ENCODE results near the gene ADARB2. TPM values are rescaled to one million over a fixed set of nuclear protein-coding genes. Genes with fewer than 3 reads are reported as not detected.

ADARB2 gene
- total and polyA plus RNA-seq, 4 experiments from 2014 or later: 13.5 to 14.1 TPM; not detected in 2

DNA sequence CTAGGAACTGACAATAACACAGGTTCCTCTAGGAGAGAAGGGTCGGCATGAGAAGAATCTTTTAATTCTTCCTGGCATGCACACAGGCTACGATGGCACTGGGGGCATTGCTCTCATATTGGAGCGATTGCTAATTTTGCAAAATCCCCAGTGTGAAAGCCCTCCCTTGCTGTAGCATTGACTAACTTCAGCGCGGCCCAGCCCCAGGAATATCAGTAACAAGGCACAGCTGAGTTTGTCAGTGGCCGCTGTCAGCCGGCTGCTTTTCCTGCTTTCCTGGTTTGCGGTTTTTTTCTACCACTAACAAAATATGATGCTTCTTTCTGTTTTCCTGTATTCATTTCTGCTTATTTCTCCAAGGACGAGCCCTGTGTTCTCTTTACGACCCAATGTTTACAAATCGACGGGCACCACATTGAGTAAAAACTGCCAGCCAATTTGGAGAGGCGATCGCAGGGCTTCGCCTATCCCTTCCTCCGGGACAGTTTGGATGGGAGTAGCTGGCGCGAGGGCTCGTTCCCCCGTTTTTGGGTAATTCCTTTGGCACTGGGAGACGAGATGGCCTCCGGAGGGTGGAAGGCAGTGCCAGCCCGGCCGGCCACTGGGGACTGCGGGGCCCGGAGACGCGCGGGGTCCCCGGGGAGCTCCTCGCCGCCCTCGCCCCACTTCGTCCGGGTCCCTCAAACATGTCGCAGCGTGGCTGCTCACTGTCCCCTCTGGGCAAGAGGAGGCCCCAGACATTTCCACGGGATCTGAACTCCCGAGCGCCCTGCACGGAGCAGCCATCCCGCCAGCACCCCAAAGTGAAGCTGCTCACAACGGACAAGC, 967 bp downstream of the ADARB2 start:
- intact Hi-C loops (cut with micrococcal nuclease): no loop called here
- CTCF ChIA-PET (ENCODE audit: partially characterized antibody): interaction anchor here (0.6 kb wide), 1 partner anchor 941 kb away, joined by 3 read pairs; no protein-coding TSS in a partner anchor
- Histone ChIP-seq H3K27ac (ENCODE audit: low read depth, low read length) (no peak overlapping the region), H3K36me3 (ENCODE audit: insufficient read depth, low read length) (no peaks in the 10 kb centered on the region), H3K9me3 (ENCODE audit: control insufficient read depth in 1 of 2, low read length in 2 of 2) (no peaks in the 10 kb centered on the region), H3K4me1 (ENCODE audit: insufficient read depth, low read length) (no peaks in the 10 kb centered on the region), H3K27me3 (ENCODE audit: insufficient read depth, low read length) (peaks cover 16% of the 10 kb centered on the region), H3K4me3 (ENCODE audit: low read length in 2 of 2) (no peak overlapping the region)
- Mint-ChIP-seq H3K27ac (no peak overlapping the region), H3K27me3 (peaks cover 48 to 52% of the 10 kb centered on the region in 2 donors), H3K36me3 (no peaks in the 10 kb centered on the region), H3K4me3 (peak overlapping the region in 3 of 8 donors; percentile 5 to 36 (median 23)), H3K9me3 (peaks cover 0 to 1% (median 0%) of the 10 kb centered on the region in 8 donors), H3K4me1 (peaks cover 0 to 11% (median 10%) of the 10 kb centered on the region in 4 donors)
- POLR2A ChIA-PET (ENCODE audit: partially characterized antibody): no interaction called here
- no peak for DNase-seq

DNA sequence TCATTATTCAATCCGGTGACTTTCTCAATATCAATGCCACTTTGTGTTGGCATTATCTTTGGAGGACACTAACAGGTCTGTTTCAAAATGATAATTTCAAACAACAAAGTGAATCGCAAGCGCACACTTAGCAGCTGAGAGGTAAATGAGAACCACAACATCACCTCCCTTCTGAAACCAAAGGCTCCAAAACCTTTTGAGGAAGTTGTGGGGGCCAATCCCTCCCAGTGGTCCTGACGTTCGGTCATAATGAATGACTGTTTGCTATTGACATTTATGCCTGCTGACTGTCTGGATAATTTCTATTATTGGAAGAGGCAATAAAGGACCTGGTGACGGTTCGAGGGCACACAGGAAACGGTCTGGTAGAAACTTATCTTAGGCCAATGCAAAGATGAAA, 1.8 kb downstream of the ADARB2 start:
- Histone ChIP-seq H3K4me3 (ENCODE audit: low read length in 2 of 2) (no peak overlapping the region), H3K27ac (ENCODE audit: low read depth, low read length) (no peak overlapping the region), H3K36me3 (ENCODE audit: insufficient read depth, low read length) (no peaks in the 10 kb centered on the region), H3K4me1 (ENCODE audit: insufficient read depth, low read length) (no peaks in the 10 kb centered on the region), H3K27me3 (ENCODE audit: insufficient read depth, low read length) (peaks cover 16% of the 10 kb centered on the region), H3K9me3 (ENCODE audit: control insufficient read depth in 1 of 2, low read length in 2 of 2) (no peaks in the 10 kb centered on the region)
- peaks cover 45 to 48% of the 10 kb centered on the region in 2 donors for H3K27me3 Mint-ChIP-seq
- H3K36me3 Mint-ChIP-seq: no peaks in the 10 kb centered on the region
- intact Hi-C loops (cut with micrococcal nuclease): no loop called here
- H3K4me1 Mint-ChIP-seq: peaks cover 0 to 11% (median 10%) of the 10 kb centered on the region in 4 donors
- POLR2A ChIA-PET (ENCODE audit: partially characterized antibody): no interaction called here
- CTCF ChIA-PET (ENCODE audit: partially characterized antibody): no interaction called here
- peak overlapping the region in 2 of 8 donors; percentile 34 to 54 for H3K4me3 Mint-ChIP-seq
- no peak for DNase-seq
- H3K27ac Mint-ChIP-seq: no peak overlapping the region
- H3K9me3 Mint-ChIP-seq: no peaks in the 10 kb centered on the region

- Histone ChIP-seq H3K9me3 (ENCODE audit: control insufficient read depth in 1 of 2, low read length in 2 of 2) (no peaks in the 10 kb centered on the region), H3K4me3 (ENCODE audit: low read length in 2 of 2) (no peak overlapping the region), H3K27me3 (ENCODE audit: insufficient read depth, low read length) (peaks cover 16% of the 10 kb centered on the region), H3K27ac (ENCODE audit: low read depth, low read length) (no peak overlapping the region), H3K36me3 (ENCODE audit: insufficient read depth, low read length) (no peaks in the 10 kb centered on the region), H3K4me1 (ENCODE audit: insufficient read depth, low read length) (no peaks in the 10 kb centered on the region)
- H3K4me1 Mint-ChIP-seq: peaks cover 0 to 11% (median 10%) of the 10 kb centered on the region in 4 donors
- ChIA-PET POLR2A (ENCODE audit: partially characterized antibody) (no interaction called here), CTCF (ENCODE audit: partially characterized antibody) (no interaction called here)
- no peak overlapping the region for H3K27ac Mint-ChIP-seq
- intact Hi-C loops (cut with micrococcal nuclease): no loop called here
- no peak overlapping the region for H3K4me3 Mint-ChIP-seq
- no peak for DNase-seq
- H3K36me3 Mint-ChIP-seq: no peaks in the 10 kb centered on the region
- peaks cover 39 to 40% of the 10 kb centered on the region in 2 donors for H3K27me3 Mint-ChIP-seq
- no peaks in the 10 kb centered on the region for H3K9me3 Mint-ChIP-seq
Measured at GRCh38 chr10:1734288-1734687, 3.0 kb downstream of the ADARB2 start.

DNA sequence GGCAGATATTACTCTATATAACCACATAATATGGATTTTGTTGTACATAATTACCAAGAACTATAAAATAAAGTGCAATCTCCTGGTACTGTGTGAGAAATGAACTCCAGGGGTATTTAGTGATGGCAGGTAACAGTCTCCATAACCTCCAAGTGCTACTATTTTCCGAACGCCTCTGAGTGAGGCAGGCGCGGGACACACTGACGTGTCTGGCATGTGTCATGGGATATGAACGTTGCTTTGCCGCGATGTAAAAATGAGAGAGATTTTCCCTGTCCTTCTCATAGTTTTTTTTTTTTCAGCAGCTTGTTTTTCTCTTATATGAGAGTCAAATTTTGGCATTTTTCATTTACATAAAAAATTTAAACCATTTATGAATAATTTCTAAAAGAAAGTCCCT, 3.6 kb downstream of the ADARB2 start:
- peaks cover 35 to 37% of the 10 kb centered on the region in 2 donors for H3K27me3 Mint-ChIP-seq

GRCh38 chr10:1732564-1732996, 4.7 kb downstream of the ADARB2 start:
- ChIA-PET POLR2A (ENCODE audit: partially characterized antibody) (no interaction called here), CTCF (ENCODE audit: partially characterized antibody) (no interaction called here)
- H3K27me3 Mint-ChIP-seq: peaks cover 29 to 30% of the 10 kb centered on the region in 2 donors
- Histone ChIP-seq H3K9me3 (ENCODE audit: control insufficient read depth in 1 of 2, low read length in 2 of 2) (no peaks in the 10 kb centered on the region), H3K36me3 (ENCODE audit: insufficient read depth, low read length) (no peaks in the 10 kb centered on the region), H3K4me1 (ENCODE audit: insufficient read depth, low read length) (no peaks in the 10 kb centered on the region), H3K4me3 (ENCODE audit: low read length in 2 of 2) (no peak overlapping the region), H3K27ac (ENCODE audit: low read depth, low read length) (no peak overlapping the region), H3K27me3 (ENCODE audit: insufficient read depth, low read length) (peaks cover 11% of the 10 kb centered on the region)
- peaks cover 0 to 9% (median 7%) of the 10 kb centered on the region in 4 donors for H3K4me1 Mint-ChIP-seq
- no peaks in the 10 kb centered on the region for H3K36me3 Mint-ChIP-seq
- no peak overlapping the region for H3K4me3 Mint-ChIP-seq
- DNase-seq: no peak
- H3K9me3 Mint-ChIP-seq: no peaks in the 10 kb centered on the region
- intact Hi-C loops (cut with micrococcal nuclease): no loop called here
- no peak overlapping the region for H3K27ac Mint-ChIP-seq

More for the DNA sequence above, 3.6 kb downstream of the ADARB2 start:
- DNase-seq: no peak
- H3K27ac ChIP-seq (ENCODE audit: low read depth, low read length): no peak overlapping the region
- H3K9me3 ChIP-seq (ENCODE audit: control insufficient read depth in 1 of 2, low read length in 2 of 2): no peaks in the 10 kb centered on the region
- H3K4me3 Mint-ChIP-seq: no peak overlapping the region
- H3K36me3 ChIP-seq (ENCODE audit: insufficient read depth, low read length): no peaks in the 10 kb centered on the region
- H3K27ac Mint-ChIP-seq: no peak overlapping the region
- no peaks in the 10 kb centered on the region for H3K36me3 Mint-ChIP-seq
- H3K4me1 Mint-ChIP-seq: peaks cover 0 to 11% (median 10%) of the 10 kb centered on the region in 4 donors
- H3K4me1 ChIP-seq (ENCODE audit: insufficient read depth, low read length): no peaks in the 10 kb centered on the region
- no peak overlapping the region for H3K4me3 ChIP-seq (ENCODE audit: low read length in 2 of 2)
- CTCF ChIA-PET (ENCODE audit: partially characterized antibody): no interaction called here
- H3K27me3 ChIP-seq (ENCODE audit: insufficient read depth, low read length): peaks cover 16% of the 10 kb centered on the region
- intact Hi-C loops (cut with micrococcal nuclease): no loop called here
- POLR2A ChIA-PET (ENCODE audit: partially characterized antibody): no interaction called here
- H3K9me3 Mint-ChIP-seq: no peaks in the 10 kb centered on the region

DNA sequence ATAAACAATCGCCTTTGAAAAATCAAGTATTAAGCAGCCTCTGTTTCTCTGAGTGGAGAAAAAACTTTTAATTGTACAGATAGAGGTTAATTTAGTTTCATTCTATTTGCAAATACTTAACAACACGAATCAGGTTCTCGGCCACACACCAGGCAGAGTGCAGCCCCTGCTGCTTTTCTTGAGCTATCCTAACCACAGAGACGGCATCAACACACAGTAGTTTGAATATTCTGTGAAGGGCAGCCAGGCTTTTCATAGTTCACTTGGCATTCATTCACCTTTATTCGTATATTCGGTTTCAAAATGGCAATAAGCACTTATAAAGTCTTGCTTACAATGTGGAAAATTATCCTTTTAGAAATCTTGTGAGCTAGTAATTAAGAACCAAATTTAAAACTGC, 5.7 kb downstream of the ADARB2 start:
- intact Hi-C loops (cut with micrococcal nuclease): no loop called here
- no peaks in the 10 kb centered on the region for H3K9me3 Mint-ChIP-seq
- H3K36me3 ChIP-seq (ENCODE audit: insufficient read depth, low read length): no peaks in the 10 kb centered on the region
- POLR2A ChIA-PET (ENCODE audit: partially characterized antibody): no interaction called here
- CTCF ChIA-PET (ENCODE audit: partially characterized antibody): no interaction called here
- H3K27ac ChIP-seq (ENCODE audit: low read depth, low read length): no peak overlapping the region
- no peak overlapping the region for H3K27ac Mint-ChIP-seq
- DNase-seq: no peak
- H3K4me3 Mint-ChIP-seq: no peak overlapping the region
- H3K4me3 ChIP-seq (ENCODE audit: low read length in 2 of 2): no peak overlapping the region
- H3K4me1 ChIP-seq (ENCODE audit: insufficient read depth, low read length): no peaks in the 10 kb centered on the region
- H3K27me3 Mint-ChIP-seq: peaks cover 29 to 30% of the 10 kb centered on the region in 2 donors
- H3K27me3 ChIP-seq (ENCODE audit: insufficient read depth, low read length): peaks cover 7% of the 10 kb centered on the region
- H3K9me3 ChIP-seq (ENCODE audit: control insufficient read depth in 1 of 2, low read length in 2 of 2): no peaks in the 10 kb centered on the region
- no peaks in the 10 kb centered on the region for H3K36me3 Mint-ChIP-seq
- peaks cover 0 to 9% (median 6%) of the 10 kb centered on the region in 4 donors for H3K4me1 Mint-ChIP-seq

DNA sequence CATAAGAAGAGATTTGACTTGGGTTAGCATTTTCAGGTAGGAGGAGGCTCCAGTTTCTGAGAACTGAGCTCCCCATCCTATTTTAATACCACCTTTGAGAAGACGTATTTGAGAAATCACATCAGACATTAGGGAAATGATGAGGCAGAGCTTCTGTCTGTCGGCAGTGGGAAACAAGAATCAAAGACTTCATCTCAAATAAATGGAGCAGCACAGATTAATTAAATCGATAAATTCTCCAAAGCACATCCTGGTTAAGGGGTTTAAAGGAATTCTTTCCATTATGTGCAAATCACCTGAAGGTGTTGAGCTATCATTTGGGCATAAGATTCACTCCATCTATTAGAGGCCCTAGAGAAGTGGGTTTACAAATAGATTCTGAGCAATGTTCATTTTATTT, 7.6 kb downstream of the ADARB2 start:
- Histone ChIP-seq H3K27me3 (ENCODE audit: insufficient read depth, low read length) (peaks cover 4% of the 10 kb centered on the region), H3K27ac (ENCODE audit: low read depth, low read length) (no peak overlapping the region), H3K4me3 (ENCODE audit: low read length in 2 of 2) (no peak overlapping the region), H3K9me3 (ENCODE audit: control insufficient read depth in 1 of 2, low read length in 2 of 2) (no peaks in the 10 kb centered on the region), H3K36me3 (ENCODE audit: insufficient read depth, low read length) (no peaks in the 10 kb centered on the region), H3K4me1 (ENCODE audit: insufficient read depth, low read length) (no peaks in the 10 kb centered on the region)
- no peak for DNase-seq
- intact Hi-C loops (cut with micrococcal nuclease): no loop called here
- Mint-ChIP-seq H3K27ac (no peak overlapping the region), H3K27me3 (peaks cover 16 to 24% of the 10 kb centered on the region in 2 donors), H3K36me3 (no peaks in the 10 kb centered on the region), H3K4me1 (no peaks in the 10 kb centered on the region), H3K4me3 (no peak overlapping the region), H3K9me3 (no peaks in the 10 kb centered on the region)
- CTCF ChIA-PET (ENCODE audit: partially characterized antibody): no interaction called here
- POLR2A ChIA-PET (ENCODE audit: partially characterized antibody): no interaction called here
